Pons (tissue), 1 donor: ENCODE results near the gene NHLRC3.
"Not testable (repeated sequence)": the region's sequence is repeated elsewhere in the genome, so short reads cannot be mapped to it uniquely, and the experiment has no call there.

Source experiments
- DNase-seq: peaks from one replicate; pipeline ENCODE4 v3.0.0-alpha.2; 2016; ENCODE audit warnings: low spot score

Gene NHLRC3

GRCh38 chr13:39047560-39047959 is 9.3 kb downstream of the NHLRC3 start:
- peak; percentile 32 for DNase-seq

GRCh38 chr13:39048806-39049205 is 10.6 kb downstream of the NHLRC3 start:
- no peak for DNase-seq

- DNase-seq = no peak
These were observed 11.0 kb downstream of the NHLRC3 start for GRCh38 chr13:39049274-39049673.

- peak; percentile 89 for DNase-seq
These were observed 12.9 kb downstream of the NHLRC3 start for GRCh38 chr13:39051157-39051556.

- peak; percentile 44 for DNase-seq
These were observed 14.7 kb downstream of the NHLRC3 start for GRCh38 chr13:39052944-39053343.

DNA sequence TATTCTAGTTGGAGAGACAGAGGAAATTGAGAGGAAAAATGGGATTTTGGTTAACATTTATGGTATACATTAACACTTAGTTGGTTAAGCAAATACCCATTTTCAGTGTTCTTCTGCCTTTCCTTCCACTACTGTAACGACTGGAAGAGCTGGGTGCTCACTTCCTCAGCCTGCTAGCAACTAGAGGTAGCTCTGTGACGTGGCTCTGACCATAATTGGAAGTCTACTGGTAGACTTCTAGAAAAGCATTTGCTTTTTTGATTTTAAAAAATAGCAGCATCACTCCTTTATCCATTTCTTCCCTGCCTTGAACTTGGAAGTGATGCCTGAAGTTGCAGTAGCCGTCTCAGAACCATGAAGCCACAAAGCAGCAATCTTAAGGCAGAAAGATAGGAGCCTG is 15.9 kb downstream of the NHLRC3 start:
- DNase-seq = peak; percentile 48

GRCh38 chr13:39056018-39056417 is 17.8 kb downstream of the NHLRC3 start:
- DNase-seq = no peak

DNA sequence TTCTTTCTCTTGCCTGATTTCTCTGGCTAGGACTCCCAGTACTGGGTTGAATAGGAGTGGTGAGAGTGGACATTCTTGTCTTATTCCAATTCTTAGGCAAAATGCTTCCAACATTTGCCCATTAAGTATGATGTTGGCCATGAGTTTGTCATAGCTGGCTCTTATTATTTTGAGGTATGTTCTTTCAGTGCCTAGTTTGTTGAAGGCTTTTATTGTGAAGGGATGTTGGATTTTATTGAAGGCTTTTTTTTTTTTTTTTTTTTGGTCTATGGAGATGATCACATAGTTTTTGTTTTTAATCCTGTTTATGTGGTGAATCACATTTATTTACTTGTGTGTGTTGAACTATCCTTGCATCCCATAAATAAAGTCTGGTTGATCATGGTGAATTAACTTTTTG is 19.8 kb downstream of the NHLRC3 start:
- no peak for DNase-seq

DNA sequence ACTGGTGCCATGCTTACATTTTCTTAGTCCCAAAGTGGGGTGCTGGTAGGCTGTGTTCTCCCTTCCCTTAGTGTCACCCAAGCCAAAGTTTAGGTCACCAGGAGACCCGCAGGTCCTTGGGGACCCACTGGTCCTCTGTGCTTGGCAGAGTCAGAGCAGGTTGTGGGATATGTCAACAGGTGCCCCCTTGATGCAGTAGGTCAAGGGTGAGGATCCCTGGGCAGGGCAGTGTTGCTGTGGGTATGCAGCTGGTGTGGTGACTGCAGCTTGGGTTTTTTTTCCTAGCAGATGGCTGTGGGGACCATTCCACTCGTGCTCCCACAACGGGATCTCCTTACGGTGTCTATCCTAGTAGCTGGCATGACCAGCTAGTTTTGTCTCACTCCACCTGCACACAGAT is 23.7 kb downstream of the NHLRC3 start:
- no peak for DNase-seq

DNA sequence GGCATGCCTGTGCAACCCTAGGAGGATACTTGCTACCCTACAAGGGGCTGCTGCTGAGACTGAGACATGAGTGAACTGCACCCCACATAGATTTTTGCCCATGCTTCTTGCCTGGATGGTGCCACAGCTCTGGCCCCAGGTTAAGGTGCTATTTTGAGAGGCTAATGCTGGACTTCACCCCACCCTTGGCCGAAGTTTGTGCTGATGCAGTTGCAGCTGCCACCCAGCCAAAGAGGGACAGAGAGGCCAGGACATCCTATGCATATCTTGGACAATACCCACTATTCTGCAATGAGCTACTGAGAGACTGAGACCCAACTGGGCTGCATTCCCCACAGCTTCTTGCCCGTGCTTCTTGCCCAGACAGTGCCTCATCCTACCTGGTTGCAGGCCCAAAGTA is 34.6 kb downstream of the NHLRC3 start:
- no peak for DNase-seq

- no peak for DNase-seq
These were observed 35.7 kb downstream of the NHLRC3 start for GRCh38 chr13:39073983-39074382.

DNA sequence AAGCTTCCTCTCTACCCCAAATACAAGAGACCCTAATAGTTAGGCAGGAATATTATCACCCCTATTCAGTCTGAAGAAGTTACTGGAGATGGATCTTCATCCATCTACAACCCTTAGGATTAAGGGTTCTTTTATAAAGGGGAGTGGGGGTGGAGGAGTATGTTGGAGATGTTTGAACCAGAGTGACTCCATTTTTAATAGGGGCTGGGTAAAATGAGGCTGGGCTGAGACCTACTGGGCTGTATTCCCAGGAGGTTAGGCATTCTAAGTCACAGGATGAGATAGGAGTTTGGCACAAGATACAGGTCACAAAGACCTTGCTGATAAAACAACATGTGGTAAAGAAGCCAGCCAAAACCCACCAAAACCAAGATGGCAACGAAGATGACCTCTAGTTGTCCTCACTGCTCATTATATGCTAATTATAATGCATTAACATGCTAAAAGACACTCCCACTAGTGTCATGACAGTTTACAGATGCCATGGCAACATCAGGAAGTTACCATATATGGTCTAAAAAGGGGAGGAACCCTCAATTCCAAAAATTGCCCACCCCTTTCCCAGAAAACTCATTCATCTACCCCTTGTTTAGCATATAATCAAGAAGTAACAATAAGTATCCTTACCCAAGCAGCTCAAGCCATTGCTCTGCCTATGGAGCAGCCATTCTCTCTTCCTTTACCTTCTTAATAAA is 48.1 kb downstream of the NHLRC3 start:
- not testable (repeated sequence) for DNase-seq

DNA sequence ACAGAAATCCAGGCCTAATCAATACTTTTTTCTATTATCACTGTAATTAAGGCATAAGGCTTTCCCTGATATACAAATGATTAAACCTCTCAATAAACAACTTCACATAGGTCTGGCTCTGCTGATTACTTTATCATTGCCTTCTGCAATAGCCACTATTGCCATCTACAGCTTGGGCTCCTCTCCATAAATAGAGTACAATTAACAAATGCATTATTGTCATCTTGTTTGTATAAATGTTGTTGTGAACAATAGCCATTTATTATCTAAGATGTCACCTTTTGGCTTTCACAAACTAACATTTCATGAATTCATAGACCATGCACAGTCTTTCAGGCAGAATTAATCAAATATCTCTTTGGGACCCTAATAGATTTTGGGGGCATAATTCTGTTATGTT is 53.3 kb downstream of the NHLRC3 start:
- peak; percentile 94 for DNase-seq

- DNase-seq = no peak
These were observed 57.2 kb downstream of the NHLRC3 start for GRCh38 chr13:39095500-39095899.

DNA sequence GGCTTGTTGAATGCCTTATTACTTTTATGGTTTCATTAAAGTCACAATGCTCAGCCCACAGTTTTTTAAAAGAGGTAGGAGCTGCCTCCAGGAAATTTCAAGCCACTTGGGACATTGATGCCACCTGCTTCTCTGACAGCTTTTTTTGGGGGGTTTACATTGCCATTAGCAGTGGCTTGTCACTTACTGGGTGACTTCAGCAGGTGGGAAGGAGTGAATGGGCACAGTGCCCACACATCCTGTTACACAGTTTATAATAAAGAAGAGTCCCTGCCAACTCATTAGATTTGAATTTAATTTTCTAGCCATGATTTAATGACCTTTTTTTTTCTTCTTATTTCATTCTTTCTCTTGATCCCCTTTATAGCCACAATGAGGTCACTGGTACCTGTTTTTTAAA is 61.0 kb downstream of the NHLRC3 start:
- DNase-seq = no peak
